ENCODE results near the gene MAGEA4.

DNA sequence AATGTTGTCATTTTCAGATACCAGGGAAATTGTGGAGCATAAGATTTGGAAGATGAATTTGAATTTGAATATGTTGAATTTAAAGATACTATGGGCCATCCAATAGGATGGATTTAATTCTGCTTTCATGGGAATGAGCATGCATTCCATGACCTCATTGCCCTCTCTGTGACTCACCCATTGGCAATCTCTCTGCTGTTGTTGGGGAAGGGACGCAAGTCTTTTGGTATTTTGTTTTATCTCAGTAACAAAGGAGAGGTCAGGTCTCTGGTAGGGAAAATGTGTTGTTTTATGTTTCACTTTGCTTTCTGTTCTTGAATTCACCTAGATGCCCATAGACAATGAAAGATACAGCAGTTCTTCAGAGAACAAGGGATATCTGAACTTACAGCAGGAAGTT lies 42.1 kb upstream of the MAGEA4 start:
- TF ChIP-seq, protein P1, sequence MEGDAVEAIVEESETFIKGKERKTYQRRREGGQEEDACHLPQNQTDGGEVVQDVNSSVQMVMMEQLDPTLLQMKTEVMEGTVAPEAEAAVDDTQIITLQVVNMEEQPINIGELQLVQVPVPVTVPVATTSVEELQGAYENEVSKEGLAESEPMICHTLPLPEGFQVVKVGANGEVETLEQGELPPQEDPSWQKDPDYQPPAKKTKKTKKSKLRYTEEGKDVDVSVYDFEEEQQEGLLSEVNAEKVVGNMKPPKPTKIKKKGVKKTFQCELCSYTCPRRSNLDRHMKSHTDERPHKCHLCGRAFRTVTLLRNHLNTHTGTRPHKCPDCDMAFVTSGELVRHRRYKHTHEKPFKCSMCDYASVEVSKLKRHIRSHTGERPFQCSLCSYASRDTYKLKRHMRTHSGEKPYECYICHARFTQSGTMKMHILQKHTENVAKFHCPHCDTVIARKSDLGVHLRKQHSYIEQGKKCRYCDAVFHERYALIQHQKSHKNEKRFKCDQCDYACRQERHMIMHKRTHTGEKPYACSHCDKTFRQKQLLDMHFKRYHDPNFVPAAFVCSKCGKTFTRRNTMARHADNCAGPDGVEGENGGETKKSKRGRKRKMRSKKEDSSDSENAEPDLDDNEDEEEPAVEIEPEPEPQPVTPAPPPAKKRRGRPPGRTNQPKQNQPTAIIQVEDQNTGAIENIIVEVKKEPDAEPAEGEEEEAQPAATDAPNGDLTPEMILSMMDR (IDR thresholded peaks at IDR 0.05; ENCODE audit: insufficient read depth, low read depth, low read length): no peak
- no peak for TF ChIP-seq EZH2 (IDR thresholded peaks at IDR 0.05; ENCODE audit: insufficient read depth, low read length)
